GM21447 (cell line): ENCODE data around the gene NIPBL.
A peak's percentile ranks its signal among the peaks of the same experiment; 100 is the strongest.
"Not testable (repeated sequence)": the region's sequence is repeated elsewhere in the genome, so short reads cannot be mapped to it uniquely, and the experiment has no call there.

Experiments used
- ATAC-seq: cut with Tn5 transposase; IDR thresholded peaks from one replicate; pipeline ENCODE4 v1.9.1; 2021; ENCODE audit not compliant: unreplicated experiment

NIPBL gene

DNA sequence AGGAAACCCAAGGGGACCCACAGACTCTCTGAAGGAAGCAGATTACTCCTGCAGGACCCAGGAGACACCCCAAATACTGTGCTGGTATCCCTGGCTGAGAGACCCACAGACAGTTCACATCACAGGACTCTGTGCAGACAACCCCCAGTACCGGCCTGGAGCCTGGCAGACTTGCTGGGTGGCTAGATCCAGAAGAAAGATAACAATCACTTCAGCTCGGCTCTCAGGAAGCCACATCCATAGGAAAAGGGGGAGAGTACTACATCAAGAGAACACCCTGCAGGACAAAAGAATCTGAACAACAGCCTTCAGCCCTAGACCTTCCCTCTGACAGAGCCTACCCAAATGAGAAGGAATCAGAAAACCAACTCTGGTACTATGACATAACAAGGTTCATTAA is 206.4 kb downstream of the NIPBL start:
- ATAC-seq, result not testable (repeated sequence)

DNA sequence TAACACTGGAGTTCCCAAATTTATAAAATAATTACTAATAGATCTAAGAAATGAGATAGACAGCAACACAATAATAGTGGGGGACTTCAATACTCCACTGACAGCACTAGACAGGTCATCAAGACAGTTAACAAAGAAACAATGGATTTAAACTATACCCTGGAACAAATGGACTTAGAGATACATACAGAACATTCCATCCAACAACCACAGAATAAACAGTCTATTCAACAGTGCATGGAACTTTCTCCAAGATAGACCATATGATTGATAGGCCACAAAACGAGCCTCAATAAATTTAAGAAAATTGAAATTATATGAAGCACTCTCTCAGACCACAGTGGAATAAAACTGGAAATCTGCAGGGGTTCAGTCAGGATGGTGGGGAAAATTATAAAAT is 209.5 kb downstream of the NIPBL start:
- ATAC-seq, result not testable (repeated sequence)

DNA sequence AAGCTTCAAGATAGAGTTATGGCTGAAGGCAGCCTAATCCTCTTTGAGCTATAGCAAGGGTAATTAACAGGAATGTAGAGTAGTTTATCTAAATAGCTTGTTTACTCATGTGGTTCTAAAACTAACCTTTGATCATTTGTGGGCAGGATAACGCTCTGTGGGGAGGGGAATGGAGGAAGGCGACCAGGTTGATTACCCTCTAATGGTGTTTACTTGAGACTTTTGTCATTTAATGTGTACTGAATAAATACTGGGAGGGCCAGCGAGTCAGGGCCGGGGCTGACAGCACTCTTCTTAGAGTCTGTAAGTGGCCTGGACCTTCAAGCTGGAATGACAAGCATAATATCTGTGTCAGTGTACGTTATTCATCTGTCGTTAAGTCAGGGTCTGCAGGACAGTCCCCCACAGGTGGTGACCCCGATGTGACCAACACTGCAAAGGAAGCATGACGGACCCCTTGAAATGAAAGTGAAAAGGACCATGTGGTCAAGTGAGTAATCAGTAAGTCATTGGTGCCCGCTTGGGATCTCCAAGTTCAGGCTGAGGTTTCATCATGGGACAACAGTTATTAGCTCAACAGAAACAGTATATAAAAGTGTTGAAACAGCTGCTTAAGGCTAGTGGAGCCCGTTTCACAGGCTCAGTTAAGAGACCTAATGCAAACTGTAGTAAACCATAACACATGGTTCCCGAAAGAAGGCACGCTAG is 210.1 kb downstream of the NIPBL start:
- no peak for ATAC-seq

DNA sequence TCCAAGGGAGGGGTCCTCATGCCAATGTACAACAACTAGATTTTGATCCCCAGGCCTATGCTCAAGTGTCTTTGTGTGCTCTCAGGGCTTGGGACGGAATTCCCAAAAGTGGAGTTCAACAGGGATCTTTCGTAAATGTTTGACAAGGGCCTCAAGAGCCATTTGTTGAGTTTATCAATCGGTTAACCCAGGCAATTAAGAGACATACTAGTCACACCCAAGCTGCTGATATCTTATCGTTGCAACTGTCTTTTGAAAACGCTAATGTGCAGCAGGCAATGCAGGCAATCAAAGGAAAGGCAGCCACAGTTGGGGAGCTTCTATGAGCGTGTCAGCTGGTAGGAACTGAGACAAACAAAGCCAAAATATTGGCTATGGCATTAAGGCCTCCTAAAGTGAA is 211.4 kb downstream of the NIPBL start:
- ATAC-seq, result no peak

DNA sequence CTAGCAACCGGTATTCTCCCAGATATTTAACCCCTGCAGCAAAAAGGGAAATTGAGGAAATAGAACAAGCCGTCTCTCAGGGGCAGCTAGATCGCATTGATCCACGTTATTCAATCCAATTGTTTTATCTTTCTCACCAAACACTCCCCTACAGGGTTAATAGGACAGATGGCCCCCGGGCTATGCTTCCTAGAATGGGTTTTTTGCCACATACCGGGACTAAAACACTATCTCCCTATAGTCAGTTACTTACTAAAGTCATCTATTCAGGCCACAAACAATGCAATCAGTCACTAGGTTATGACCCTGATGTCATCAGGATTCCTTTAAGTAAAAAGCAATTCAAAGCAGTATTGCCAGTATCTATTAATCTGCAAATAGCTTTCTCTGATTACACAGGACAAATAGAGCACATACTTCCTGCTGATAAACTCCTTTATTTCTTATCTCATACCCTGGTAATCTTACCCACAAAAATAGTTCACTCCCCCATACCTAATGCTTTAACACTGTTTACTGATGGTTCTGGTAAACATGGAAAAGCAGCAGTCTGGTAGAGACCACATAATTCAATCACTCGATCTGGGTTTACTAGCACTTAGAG is 213.7 kb downstream of the NIPBL start:
- ATAC-seq, result no peak

DNA sequence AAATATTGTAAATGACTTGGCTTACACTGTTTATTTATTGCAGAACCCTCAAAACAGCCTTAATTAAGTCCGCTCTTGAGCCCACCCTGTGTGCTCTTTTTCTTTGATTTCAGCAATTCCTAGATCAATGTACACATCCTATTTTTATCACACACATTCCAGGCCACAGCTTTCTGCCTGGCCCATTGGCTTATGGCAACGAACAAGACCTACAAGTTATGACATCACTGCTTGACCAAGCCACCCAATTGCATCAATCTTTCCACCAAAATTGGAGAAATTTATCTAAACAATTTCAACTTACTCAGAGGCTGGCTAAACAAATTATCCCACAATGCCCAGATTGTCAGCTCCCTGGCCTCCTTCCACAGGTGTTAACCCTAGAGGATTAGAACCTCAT is 214.2 kb downstream of the NIPBL start:
- ATAC-seq, result no peak

DNA sequence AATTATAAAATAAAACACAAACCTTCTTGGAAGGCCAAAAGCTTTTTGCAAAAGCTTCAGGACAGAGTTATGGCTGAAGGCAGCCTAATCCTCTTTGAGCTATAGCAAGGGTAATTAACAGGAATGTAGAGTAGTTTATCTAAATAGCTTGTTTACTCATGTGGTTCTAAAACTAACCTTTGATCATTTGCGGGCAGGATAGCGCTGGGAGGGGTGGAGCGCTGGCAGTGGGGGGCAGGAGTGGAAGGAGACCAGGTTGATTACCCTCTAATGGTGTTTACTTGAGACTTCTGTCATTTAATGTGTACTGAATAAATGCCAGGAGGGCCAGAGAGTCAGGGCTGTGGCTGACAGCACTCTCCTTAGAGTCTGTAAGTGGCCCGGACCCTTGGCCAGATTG is 217.2 kb downstream of the NIPBL start:
- ATAC-seq, result not testable (repeated sequence)

DNA sequence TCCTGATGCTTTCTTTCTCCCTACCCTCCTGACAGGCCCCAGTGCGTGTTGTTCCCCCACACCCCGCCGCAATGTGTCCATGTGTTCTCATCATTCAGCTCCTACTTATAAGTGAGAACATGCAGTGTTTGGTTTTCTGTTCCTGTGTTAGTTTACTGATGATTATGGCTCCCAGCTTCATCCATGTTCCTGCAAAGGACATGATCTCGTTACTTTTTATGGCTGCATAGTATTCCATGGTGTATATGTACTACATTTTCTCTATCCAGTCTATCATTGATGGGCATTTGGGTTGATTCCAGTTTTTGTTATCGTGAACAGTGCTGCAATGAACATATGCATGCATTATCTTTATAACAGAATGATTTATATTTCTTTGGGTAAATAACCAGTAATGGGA is 222.7 kb downstream of the NIPBL start:
- ATAC-seq, result not testable (repeated sequence)

DNA sequence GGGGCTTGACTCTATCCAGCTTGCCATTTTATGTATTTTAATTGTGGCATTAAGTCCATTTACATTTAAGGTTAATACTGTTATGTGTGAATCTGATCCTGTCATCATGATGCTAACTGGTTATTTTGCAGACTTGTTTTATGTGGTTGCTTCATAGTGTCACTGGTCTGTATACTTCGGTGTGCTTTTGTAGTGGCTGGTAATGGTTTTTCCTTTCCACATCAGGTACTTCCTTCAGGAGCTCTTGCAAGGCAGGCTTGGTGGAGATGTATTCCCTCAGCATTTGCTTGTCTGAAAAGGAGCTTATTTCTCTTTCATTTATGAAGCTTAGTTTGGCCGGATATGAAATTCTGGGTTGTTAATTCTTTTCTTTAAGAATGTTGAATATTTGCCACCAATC is 226.7 kb downstream of the NIPBL start:
- no peak for ATAC-seq

DNA sequence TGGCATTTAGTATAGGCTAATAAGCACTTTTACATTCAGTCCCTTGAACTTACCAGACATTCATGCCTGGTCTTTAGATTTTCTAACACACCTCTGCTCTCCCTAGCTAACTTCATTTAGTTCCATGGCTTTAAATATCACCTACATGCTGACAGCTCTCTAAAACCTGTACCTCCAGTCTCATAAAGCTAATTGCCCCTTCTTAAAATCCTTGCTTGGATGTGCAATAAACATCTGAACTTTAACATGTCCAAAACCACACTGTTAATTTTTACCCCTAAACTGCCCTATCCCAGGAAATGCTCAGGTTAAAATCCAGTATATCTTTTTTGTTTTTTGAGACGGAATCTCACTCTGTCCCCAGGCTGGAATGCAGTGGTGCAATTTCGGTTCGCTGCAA is 232.8 kb downstream of the NIPBL start:
- no peak for ATAC-seq

DNA sequence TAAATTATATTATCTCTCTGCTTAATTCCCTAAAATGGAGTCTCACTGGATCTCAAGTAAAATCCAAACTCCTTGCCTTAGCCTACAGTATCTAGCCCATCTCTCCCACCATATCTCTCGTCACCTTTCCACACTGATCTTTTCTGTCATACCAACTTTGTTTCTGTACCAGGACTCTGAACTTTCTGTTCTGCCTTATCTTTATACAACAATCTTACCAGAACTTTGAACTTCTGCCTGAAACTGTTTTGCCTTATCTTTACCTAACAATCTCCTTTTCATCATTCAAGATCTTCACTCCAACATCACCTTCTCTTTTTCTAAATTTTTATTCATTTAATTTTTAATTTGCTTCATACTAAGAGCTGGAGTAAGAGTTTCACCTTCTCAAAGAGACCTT is 233.6 kb downstream of the NIPBL start:
- ATAC-seq, result no peak

DNA sequence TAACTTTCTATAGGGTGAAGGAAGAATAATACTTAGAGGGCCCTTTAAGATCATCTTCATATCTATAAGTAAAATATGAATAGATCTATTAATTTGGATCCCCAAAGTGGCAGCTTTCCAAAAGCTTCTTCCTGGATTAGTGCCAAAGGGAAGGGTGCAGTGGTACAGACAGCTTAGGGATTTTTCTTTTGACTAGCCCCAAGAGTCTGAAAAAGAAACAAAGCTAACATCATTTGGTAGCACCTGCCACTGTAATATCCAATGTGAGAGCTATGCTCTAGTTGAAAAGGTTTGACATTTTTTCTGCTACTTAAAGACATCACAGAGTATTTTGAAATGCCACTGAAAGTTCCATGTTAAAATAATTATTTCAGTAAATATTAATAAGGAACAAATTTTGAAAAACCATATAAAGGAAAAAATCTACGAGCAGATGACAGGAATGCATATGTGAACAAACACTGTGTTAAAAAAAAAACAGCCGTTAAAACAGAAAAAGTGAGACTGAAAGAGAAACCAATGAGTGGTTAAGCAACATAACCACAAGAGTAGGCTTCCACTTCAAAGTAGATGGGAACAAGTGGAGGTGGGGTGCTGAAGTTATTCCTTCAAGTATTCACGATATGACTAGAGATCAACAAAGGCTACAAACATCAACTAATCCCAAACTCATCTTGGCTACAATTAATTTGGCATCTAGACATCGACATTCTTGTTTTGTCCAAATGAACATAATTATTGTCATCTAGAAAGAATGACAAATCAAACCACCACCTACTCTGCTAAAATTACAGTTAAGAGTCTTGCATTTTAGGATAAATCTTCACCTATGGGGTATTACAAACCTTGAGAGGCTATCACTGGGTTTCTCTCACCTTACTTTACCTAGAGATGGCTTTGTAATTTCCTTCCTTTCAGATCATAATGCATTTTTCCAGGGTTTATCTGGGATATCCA is 235.1 kb downstream of the NIPBL start:
- ATAC-seq, result peak; percentile 90

DNA sequence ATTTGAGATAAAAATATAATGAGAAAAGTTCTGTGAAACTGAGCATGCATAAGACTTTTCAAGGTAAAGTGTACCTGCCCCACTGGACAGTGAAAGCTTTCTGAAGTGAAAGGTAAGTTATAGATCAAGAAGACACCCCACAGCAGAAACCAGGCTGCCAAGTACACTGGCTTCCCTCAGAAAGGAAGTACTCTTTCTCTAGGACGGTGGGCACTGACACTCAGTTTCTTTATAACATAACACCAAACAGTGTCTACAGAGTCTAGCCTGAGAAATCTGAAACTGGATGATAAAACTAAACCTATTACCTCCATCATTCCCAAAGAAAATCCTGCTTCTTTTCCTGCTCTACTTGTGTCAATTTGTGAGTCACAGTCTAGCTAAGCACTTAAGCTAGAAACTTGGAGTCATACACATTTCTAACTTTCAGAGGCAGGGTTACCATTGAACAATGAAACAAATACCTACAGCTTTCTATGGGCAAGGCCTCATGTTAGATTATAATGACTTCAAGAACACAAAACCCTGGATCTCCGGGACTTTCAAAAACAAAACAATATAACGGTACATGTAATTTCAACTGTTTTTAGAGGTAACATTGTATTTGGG is 235.9 kb downstream of the NIPBL start:
- ATAC-seq, result peak; percentile 47
